OCI-LY7 (cell line): ENCODE data around the gene MRPS34. TPM values are rescaled to one million over a fixed set of nuclear protein-coding genes. Genes with fewer than 3 reads are reported as not detected.
A peak's percentile ranks its signal among the peaks of the same experiment; 100 is the strongest.

ENCODE experiments used
- BruUV-seq: library from RNA; stranded (reverse); fragments of 400-500 nt; replicated peaks from 2 replicates; lab custom pipeline; 2021; lab: Mats Ljungman, UMichigan
- CTCF ChIA-PET: fragments of 300-600 bp; sonication (Branson Sonifier 250); formaldehyde crosslinking; loops from one replicate; lab custom pipeline; 2022; ENCODE audit warnings: antibody characterized with exemption; ENCODE audit not compliant: unreplicated experiment; lab: Charles Lee
- POLR2A ChIA-PET: fragments of 300-600 bp; sonication (Branson Sonifier 250); formaldehyde crosslinking; loops from one replicate; lab custom pipeline; 2022; ENCODE audit warnings: antibody characterized with exemption; lab: Charles Lee
- DNase-seq: peaks from one replicate; pipeline ENCODE4 v3.0.0-alpha.2; 2015; ENCODE audit warnings: low spot score
- H2AFZ ChIP-seq: fragments of 200-600 bp; sonication (generic), shearing (Covaris generic); 2 replicates; pipeline ENCODE4 v1.6.1; 2014; ENCODE audit warnings: mild to moderate bottlenecking, antibody characterized with exemption, low read length, moderate library complexity
- H3K27ac ChIP-seq: fragments of 200-600 bp; sonication (generic); 2 replicates; pipeline ENCODE4 v1.5.1; 2014; ENCODE audit warnings: mixed run types, low read depth, mild to moderate bottlenecking, moderate library complexity, low read length, inconsistent platforms; ENCODE audit not compliant: poor library complexity, severe bottlenecking
- H3K36me3 ChIP-seq: fragments of 200-600 bp; sonication (generic); 2 replicates; pipeline ENCODE4 v1.6.1; 2014; ENCODE audit warnings: mild to moderate bottlenecking, antibody characterized with exemption, low read length, moderate library complexity, mixed read lengths; ENCODE audit not compliant: insufficient read depth
- H3K4me1 ChIP-seq: fragments of 200-600 bp; sonication (generic); 2 replicates; pipeline ENCODE4 v1.5.1; 2014; ENCODE audit warnings: mild to moderate bottlenecking, low read length; ENCODE audit not compliant: insufficient read depth, poor library complexity, severe bottlenecking
- H3K4me2 ChIP-seq: fragments of 200-600 bp; sonication (generic); 2 replicates; pipeline ENCODE4 v1.6.1; 2014; ENCODE audit warnings: mild to moderate bottlenecking, low read length
- H3K4me3 ChIP-seq: fragments of 200-600 bp; sonication (generic); 2 replicates; pipeline ENCODE4 v1.5.1; 2014; ENCODE audit warnings: mild to moderate bottlenecking, low read depth, low read length; ENCODE audit not compliant: poor library complexity, severe bottlenecking
- H3K79me2 ChIP-seq: fragments of 200-600 bp; sonication (generic); 2 replicates; pipeline ENCODE4 v1.6.1; 2016; ENCODE audit warnings: low read depth, mild to moderate bottlenecking, low read length, moderate library complexity, mixed read lengths; ENCODE audit not compliant: insufficient read depth
- H3K9me2 ChIP-seq: fragments of 200-600 bp; sonication (generic); 2 replicates; pipeline ENCODE4 v1.6.1; 2016; ENCODE audit warnings: mild to moderate bottlenecking, low read length, mixed read lengths; ENCODE audit not compliant: insufficient read depth
- H3K9me3 ChIP-seq: fragments of 200-600 bp; sonication (generic); 2 replicates; pipeline ENCODE4 v1.6.1; 2014; ENCODE audit warnings: mild to moderate bottlenecking, mixed run types, low read length, mixed read lengths
- H4K20me1 ChIP-seq: fragments of 200-600 bp; sonication (generic); 2 replicates; pipeline ENCODE4 v1.6.1; 2014; ENCODE audit warnings: mild to moderate bottlenecking, antibody characterized with exemption, low read length, moderate library complexity, mixed read lengths; ENCODE audit not compliant: insufficient read depth
- CTCF ChIP-seq: fragments of 200-600 bp; sonication (generic); conservative IDR thresholded peaks from 2 replicates; pipeline ENCODE4 v1.5.1; 2014; ENCODE audit warnings: mild to moderate bottlenecking, antibody characterized with exemption, low read length, moderate library complexity, mixed read lengths
- EZH2phosphoT487 ChIP-seq: fragments of 200-600 bp; sonication (generic); IDR thresholded peaks from 2 replicates; pipeline ENCODE4 v1.6.1; 2018; ENCODE audit warnings: low read depth, borderline replicate concordance, mild to moderate bottlenecking, mixed run types, antibody characterized with exemption, low read length, moderate library complexity, mixed read lengths
- intact Hi-C: fragments of 100-400 bp; cut with micrococcal nuclease; formaldehyde crosslinking; loops from one replicate; pipeline ENCODE4 v1.10.0; 2022; ENCODE audit not compliant: unreplicated experiment
- total RNA-seq, 2 experiments: library from RNA; depleted of rRNA in 1 of 2; stranded (reverse); fragments of >200 nt in 1 of 2; shearing (Covaris generic) in 1 of 2; gene quantifications; 2 replicates each; pipeline ENCODE4 v1.2.3, GENCODE V29; 2014 to 2022

Gene MRPS34
- total RNA-seq, 2 experiments from 2014 or later, result 170 to 196 TPM

DNA sequence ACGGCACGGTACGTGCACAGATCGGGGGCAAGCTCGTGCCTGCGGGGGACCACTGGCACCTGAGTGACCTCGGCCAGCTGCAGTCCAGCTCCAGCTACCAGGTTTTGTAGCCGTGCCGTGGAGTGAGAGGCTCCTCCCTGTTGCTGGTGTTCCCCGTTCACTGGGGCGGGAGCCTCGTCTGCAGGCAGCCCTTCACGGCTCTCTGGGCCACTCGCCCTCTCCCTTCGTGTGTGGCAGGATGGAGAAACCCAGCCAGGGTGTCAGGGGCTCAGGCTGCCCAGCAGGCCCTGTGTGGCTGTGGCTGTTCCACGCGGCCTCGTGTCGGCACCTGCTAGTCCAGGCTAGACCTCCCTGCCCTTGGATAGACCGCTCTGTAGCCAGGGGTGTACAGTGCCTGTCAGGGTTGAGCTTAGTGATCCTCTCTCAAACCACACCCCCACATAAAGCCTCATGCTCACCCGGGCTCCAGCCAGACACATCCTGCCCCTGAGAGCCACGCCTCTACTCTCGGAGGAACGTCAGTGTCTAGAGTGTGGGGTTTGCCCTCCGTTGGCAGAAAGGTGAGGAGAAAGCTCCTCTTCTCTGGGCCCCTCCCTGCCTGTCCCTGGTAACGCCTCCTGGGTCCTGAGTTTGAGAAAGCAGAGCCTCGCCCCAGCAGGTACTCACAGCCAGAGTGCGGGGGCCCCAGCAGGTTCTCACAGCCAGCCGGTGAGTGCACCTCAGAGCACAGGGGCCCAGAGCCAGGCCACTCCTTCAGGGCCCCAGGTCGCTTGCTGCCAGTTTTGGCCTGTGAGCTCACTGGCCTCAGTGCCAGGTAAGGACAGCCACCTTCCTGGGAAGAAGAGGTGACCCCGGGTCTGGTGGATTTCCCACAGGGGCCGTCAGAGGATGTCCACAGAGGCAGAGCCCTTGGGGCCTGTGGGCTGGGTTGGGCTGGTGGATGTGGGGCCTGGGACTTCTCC lies 29.3 kb downstream of the MRPS34 start:
- Histone ChIP-seq H3K9me2 (no peaks in the 10 kb centered on the region), H3K36me3 (peaks cover 44% of the 10 kb centered on the region; the same call in 1 of the 2 replicates), H2AFZ (no peak overlapping the region), H3K27ac (no peak overlapping the region), H3K9me3 (0 out of 2 replicates have a peak, but pooled peaks cover 8% of the 10 kb centered on the region), H3K4me3 (no peak overlapping the region), H3K4me1 (no peaks in the 10 kb centered on the region), H3K79me2 (no peaks in the 10 kb centered on the region), H3K4me2 (no peak overlapping the region), H4K20me1 (no peaks in the 10 kb centered on the region)
- DNase-seq, result no peak
- ChIA-PET CTCF (no interaction called here), POLR2A (no interaction called here)
- BruUV-seq, result TSS peak; percentile 52
- intact Hi-C loops, result no loop called here
- no peak for TF ChIP-seq EZH2phosphoT487
- TF ChIP-seq CTCF, result no peak

DNA sequence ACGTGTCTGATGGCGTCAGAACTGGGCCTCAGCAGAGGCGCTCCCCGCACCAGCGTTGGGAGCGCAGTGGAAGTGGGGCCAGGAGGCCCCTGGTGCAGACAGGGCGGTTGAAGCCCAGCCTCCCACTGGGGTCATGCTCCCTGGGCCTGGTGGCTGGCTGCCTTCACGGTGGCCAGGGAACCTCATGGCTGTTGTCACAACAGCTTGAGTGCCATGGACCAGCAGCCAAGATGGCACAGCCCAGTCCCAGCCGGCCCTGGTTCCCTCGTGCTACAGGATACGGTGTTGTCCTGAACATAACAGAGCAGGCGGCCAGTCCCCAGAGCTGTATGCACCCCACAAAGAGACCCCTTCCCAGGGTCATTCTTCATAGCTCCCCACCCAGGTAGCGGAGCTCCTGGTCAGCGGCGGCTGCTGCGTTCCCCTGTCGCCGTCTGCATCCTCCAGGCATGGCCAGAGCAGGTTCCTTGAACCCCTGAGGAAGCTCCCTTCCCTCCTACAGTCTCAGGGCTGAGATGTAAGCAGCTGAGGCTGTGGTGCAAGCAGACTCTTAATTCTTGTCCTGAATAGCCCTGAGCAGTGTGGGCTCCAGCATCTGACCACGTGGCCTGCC lies 31.3 kb downstream of the MRPS34 start:
- H3K9me3 ChIP-seq, result peaks cover 12% of the 10 kb centered on the region; the same call in 1 of the 2 replicates
- H2AFZ ChIP-seq, result no peak overlapping the region
- intact Hi-C loops, result no loop called here
- no peak overlapping the region for H3K27ac ChIP-seq
- H3K4me3 ChIP-seq, result no peak overlapping the region
- CTCF ChIA-PET, result no interaction called here
- H4K20me1 ChIP-seq, result no peaks in the 10 kb centered on the region
- H3K9me2 ChIP-seq, result no peaks in the 10 kb centered on the region
- H3K4me1 ChIP-seq, result no peaks in the 10 kb centered on the region
- H3K36me3 ChIP-seq, result peaks cover 27% of the 10 kb centered on the region; the same call in 1 of the 2 replicates
- no peak overlapping the region for H3K4me2 ChIP-seq
- TF ChIP-seq CTCF (no peak), EZH2phosphoT487 (no peak)
- DNase-seq, result no peak
- no TSS peak for BruUV-seq
- no peaks in the 10 kb centered on the region for H3K79me2 ChIP-seq
- POLR2A ChIA-PET, result no interaction called here
